ENCODE measurements around the gene ALOXE3. TPM values are rescaled to one million over a fixed set of nuclear protein-coding genes. Genes with fewer than 3 reads are reported as not detected.

The ALOXE3 gene
- total and polyA plus RNA-seq, 2 of the 8 experiments (the other 6 are each of a cell fraction or from before 2014, with no cell fraction given) = 0.26 TPM; not detected in 1

DNA sequence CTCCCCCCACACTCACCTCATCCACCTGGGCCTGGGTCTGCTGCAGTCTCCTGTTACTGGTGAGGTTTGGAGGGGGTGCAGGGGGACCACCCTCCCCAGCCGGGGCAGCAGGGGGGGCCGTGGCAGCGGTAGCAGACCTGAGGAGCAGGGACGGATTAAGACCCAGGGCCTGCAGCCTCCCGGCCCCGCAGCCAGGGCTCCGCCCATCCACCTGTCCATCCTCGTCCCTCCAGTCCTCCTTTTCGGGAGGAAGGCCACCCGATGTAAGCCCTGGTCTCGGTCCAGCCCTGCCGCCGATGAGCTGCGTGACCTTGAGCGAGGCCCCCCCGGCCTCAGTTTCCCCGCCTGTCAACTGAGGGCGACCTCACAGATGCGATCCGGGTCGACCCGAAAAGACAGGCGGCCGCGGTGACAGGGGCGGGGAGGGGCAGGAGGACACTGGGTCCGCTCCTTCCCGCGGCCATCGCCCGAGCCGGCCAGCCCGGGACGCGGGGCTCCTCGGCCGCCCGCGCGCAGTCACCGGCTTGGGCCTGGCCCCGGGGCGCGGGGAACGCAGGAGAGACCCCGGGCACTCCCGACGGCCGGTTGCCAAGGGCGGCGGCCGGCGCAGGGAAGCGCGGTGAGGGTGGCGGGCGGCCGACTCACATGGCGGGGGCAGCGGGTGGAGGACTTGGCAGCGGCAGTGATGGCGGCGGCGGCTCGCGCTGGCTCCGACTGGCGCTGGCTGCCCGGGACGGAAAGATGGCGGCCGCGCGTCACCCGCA is 44.1 kb upstream of the ALOXE3 start, which contains the start of gene VAMP2 (continued):
- TF ChIP-seq YY1 (IDR thresholded peaks at IDR 0.05; ENCODE audit: low read depth, low read length) (peak; percentile 94), KDM4A (IDR thresholded peaks at IDR 0.05; ENCODE audit: low read depth, low read length, severe bottlenecking) (peak; percentile 39), POLR2A (IDR thresholded peaks at IDR 0.05; ENCODE audit: control extremely low read depth in 1 of 2, low read depth in 2 of 2, low read length in 2 of 2) (peak; percentile 18 to 70; a peak in 2 of 3 replicates), TAF1 (IDR thresholded peaks at IDR 0.05; ENCODE audit: low read depth, low read length) (peak; percentile 67), SIRT6 (IDR thresholded peaks at IDR 0.05; ENCODE audit: low read length) (no peak)

All from H1 (cell line).